ENCODE measurements around the gene TAL2. TPM values are rescaled to one million over a fixed set of nuclear protein-coding genes. Genes with fewer than 3 reads are reported as not detected.

The TAL2 gene
- 21.1 TPM for polyA plus RNA-seq (ENCODE audit: insufficient read length)

DNA sequence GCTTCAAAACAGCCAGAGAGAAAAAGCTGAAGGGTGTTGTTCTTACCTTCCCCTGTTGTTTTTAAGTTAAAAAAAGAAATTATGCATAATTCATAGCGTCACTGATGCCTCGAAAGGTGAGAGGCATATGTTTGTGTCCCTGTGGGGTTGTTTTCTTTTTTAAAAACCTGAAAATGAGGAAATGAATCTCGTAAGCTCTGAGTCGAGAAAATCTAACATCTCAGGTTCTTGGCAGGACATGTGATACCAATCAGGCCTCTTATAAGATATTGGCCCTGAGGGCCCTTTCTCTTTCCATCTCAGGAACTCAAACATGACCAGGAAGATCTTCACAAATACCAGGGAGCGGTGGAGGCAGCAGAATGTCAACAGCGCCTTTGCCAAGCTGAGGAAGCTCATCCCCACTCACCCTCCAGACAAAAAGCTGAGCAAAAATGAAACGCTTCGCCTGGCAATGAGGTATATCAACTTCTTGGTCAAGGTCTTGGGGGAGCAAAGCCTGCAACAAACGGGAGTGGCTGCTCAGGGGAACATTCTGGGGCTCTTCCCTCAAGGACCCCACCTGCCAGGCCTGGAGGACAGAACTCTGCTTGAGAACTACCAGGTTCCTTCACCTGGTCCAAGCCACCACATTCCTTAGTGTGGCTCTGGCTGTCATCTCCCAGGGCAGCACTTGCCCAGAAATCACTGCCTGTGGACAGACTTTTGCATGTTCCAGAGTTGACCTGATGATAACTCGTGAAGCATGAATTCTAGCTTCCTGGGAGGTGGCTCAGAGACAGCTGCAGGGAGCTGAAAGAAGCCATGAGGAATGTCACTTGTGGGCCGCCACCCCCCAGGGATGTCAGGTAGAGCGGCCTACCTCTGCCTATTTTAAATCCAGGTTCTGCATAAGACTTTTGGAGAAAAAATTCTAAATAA is at the start of gene TAL2:
TSS of gene TAL2 (plus strand) at position 274 of the 921 bp plus-strand sequence. CDS start at position 314, 40 bp downstream.
- DNase-seq (ENCODE audit: low read depth) = no peak

DNA sequence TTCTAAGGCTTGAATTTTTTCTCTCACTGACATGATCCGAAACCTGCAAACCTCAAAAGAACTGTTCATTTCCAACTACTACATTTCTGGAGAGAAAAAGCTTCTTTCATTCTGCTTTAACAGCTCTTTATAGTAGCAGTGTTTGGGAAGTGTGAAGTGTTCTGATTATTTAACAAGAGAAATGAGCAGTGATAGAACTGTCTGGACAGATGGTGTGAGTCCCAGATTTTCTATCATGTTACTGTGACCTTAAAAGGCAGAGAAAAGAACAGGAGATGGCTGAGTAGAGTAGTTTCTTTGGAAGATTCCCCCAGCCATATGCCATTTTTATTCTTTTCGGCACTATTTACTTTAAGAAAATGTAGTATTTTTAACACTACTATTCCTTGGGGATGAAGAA is 41.3 kb upstream of the TAL2 start:
- no peak for DNase-seq (ENCODE audit: low read depth)

DNA sequence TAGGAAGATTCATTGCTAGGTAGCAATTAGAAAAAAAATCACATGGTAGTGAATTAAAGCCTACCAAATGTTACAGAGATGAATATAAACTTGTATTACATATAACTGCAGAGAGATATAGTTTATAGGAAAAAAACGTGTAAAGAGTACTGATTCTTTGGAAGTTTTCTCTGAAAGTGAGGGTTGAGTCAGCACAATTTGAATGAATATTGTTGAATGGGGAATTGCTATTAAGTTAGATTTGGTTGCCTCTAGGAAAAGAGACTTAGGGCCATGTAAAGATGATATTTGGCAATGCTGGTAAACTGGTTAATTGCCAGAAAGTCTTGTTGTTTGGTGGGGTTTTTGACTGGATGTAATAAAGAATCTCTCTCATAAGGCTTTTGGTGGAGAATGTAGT is 37.2 kb upstream of the TAL2 start:
- DNase-seq (ENCODE audit: low read depth) = no peak

DNA sequence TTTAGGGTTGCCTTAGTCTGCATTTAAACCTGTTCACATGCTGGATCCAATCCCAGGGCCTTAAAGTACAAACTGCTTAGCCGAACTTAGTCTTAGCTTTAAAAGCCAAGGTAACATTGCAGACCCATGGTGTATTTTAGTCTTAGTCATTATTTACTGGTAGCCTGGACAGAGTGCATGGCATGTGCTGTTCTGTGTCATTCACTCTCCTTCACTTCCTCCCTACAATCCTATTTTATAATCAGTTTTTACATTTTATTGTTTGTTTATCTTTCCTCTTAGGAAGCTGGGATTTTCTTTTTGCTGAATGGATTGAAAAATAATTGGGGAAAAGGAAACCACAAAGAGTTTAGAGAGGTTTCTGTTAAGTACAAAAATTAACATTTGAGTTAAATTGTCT is 29.4 kb upstream of the TAL2 start:
- no peak for DNase-seq (ENCODE audit: low read depth)

DNA sequence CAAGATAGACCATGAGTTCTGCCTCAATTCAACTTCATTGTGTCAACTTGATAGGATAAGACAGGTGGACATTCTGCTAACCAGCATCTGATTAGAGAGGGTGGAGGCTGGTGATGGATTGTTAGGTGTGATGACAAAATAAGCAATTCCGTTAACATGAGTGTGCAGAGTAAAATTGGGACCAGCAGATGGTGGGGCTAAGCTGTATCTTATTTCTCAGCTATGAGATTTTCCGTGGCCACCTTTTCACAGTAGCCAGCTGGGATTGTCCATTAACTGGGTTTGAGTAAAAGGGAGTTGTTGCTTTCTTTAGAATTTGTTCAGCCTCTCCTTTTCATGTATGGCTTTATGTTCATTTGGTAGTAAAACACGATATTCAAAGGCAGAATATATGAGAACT is 28.8 kb upstream of the TAL2 start:
- no peak for DNase-seq (ENCODE audit: low read depth)

DNA sequence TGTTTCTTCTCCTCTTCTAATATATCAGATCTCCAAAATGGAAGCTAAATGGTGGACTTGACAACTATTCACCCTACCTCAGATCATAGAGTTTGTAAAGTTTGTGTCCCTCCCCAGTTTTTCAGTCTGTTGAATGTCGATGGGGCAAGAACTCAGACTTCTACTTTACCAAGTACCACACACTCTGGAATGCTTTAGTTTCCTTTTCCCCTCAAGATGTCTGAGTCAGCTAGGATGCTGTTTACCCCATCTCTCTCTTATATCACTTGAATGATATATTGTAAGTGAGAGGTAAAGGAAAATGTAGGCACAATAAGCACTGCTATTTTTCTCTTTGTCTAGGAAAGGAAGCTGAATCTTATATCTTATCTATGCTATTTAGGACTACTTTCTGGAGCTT is 25.9 kb upstream of the TAL2 start:
- DNase-seq (ENCODE audit: low read depth) = no peak

DNA sequence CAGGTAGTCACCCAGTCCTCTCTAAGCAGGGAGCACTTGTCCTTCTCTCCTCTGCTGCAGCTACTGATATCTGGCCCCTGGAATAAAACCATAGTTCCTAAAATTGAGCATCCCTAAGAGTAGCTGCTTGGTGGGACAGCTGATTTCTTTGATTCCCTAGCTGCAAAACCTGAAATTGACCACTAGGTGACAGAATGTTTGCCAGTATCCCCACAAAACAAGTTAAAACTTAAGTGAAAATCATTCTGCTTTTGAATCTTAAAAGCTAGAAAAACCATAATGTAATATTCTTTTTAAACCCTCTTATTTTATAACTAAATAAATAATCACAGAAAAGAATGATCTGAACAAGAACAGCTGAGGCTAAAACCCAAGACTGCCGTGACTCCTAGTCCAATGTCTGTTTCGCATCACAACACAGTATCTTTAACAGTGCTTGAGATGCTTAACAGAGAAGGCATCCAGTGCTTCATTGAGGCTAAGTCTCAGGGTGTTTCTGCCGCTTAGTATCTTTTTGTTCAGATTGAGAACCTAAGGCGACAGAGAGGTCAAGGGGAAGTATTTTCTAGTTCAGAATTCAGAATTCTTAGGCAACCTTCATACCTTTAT is 24.4 kb upstream of the TAL2 start:
- no peak for DNase-seq (ENCODE audit: low read depth)

DNA sequence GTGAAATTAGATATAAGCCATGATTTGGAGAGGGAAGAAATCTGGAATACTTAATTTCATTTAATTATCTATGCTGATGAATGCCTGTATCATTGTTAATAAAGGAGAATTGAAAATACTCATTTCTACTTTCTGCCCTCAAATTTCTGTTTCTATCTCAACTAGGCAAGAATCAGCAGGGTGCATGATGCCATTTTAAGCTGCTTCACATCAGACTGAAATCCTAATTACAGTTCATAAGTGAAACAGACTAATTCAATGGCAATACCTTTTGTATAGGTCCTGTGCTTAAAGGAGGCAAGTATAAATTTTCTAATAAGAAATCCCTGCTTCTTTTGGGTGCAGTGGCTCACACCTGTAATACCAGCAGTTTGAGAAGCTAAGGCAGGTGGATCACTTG is 22.3 kb upstream of the TAL2 start:
- DNase-seq (ENCODE audit: low read depth) = no peak

DNA sequence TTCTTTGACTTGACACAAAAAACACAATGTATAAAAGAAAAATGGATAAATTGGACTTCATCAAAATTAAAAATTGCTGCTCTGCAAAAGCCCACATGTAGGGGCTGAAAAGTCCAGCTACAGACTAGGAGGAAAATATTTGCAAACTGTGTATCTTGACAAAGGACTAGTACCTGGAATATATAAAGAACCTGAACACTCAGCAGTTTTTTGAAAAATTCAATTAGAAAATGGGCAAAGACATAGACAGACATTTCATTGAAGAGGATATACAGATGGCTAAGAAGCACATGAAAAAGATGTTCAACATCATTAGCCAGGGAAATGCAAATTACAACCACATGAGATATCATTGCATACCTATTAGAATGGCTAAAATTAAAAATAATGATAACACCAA is 18.5 kb upstream of the TAL2 start:
- DNase-seq (ENCODE audit: low read depth) = no peak

DNA sequence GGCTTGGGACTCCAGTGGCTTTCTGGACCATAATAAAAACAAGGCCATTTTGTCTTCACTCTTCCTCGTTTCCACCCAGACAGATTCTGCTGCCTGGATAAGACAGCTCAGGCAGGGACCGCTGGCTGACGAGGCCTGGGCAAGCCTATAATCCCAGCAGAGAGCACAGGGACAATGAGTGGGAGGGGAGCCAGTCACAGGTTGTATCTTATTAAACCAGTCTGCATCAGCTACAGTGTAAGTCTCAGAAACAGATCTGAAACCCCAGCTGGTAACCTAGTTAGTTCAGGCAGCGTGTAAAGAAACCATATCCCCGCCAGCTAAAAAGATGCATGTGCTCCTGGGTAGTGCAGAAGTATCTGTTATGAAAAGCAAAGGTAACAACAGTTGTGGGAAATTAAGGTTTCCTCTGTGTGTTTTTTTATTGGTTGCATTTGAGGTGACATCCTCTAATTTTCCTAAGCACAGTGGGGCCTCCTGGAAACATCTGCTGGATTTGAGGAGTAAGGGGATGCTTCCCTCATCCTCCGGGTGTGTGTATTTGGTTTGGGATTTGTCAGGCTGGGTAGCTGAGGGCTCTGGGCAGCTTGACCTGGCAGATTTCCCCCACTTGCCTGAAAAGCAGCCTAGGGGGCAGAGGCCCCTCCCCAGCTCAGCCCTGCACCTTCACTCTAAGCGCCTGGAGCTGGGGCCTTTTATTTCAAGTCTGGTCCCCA is 15.2 kb upstream of the TAL2 start:
- no peak for DNase-seq (ENCODE audit: low read depth)

DNA sequence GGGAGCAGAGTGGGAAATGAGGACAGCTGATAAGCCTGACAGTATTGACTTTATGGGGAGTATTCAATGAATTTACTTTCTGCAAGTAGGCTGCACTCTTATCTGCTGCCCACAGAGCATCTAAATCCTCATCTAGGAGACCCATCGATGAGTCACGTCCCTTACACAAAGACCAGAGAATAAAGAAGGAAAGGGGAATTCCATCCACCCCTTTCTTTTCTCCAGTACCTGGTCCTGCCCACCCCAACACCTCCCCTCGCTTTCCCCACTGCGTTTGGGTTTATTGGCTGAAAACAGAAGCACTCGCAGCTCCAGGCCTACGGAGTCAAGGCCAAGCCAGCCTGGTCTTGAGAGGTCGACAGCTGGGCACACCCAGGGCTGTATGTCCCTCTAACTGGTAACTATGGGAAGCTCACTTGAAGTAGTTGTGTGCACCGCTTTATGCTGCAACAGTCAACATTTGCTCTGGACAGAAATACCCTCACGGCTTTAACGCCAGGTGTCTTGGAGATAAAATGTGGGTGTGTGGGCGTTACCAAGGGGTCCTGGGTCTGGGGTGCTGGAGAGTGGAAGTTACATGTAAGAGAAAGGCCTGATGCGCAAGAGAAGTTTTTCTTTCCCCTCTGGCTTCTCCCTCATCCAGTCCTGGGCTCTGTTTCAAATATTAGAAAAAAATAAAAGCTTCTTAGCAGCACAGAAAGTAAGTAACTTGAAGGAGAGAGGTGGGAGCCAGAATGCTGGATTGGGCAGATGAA is 14.5 kb upstream of the TAL2 start:
- no peak for DNase-seq (ENCODE audit: low read depth)

DNA sequence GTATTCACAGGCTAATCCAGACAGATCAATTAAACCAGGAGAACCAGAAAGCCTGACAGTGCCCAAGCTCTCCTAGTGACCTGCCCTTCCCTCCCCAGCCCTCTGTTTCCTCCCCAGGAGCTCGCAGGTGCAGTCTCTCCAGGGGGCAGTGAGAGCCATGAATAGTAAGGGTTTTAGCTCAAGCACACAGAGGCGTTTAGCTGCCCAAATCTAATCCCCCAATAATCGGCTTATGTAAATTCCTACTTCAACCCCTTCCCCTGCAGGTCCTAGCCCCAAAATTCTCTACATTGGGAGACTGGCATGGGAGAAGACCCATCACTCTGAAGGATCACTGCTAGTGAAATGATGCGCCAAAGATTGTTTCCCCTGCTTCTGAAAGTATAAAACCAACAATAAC is 10.5 kb upstream of the TAL2 start:
- DNase-seq (ENCODE audit: low read depth) = no peak

DNA sequence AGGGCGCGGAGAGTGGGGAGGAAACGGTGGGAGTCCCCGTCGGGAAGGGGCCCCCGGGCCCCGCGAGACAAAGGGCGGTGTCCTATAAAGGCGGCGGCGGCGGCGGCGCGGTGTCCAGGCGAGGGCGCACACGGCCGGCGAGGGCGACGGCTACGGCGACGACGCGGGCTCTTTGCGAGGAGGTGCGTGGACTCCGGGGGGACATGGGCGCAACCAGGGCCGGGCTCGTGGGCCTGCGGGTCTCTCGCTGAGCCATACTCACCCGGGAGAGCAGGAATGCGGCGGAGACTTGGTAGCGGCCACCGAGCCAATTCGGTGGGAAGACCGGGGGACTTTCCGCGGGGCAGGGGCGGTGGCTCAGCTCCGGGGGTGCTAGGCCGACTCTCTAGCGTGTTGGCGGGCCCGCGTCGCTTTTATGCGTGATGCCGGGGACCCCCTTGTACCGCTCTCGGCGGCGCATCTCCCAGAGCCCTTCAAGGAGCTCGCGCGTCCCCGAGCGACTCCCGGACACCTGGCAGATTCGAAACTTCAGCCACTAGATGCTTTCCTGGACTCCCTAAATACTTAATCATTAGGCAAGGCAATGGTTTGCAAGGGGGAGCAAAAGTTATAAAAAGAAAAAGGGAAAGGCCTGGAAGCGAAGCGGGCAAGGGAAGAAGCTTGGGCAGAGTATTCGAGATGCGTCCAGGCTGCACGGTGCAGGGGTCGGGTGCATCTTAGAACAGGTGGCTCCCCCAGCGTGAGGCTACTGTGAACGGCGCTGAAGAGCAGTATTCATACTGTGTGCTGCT is 5.9 kb upstream of the TAL2 start:
- DNase-seq (ENCODE audit: low read depth) = no peak

DNA sequence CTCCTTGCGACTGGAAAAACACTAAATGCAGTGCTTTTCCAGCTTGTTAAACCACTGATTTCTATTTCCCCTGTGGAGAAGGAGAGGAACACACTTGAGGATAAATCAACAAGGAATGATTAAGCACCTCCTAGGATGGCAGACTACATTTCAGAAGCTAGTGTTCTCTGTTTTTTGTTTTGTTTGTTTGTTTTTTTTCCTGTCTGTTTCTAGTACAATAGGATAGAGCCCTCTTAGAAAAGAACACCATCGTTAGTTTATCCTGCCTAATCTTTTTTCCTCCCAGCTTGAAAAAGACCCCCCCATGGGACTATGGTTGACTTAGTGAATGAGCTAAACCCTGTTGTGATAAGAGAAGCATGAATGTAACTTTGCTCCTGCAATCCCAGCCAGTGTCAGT is 3.9 kb upstream of the TAL2 start:
- no peak for DNase-seq (ENCODE audit: low read depth)

DNA sequence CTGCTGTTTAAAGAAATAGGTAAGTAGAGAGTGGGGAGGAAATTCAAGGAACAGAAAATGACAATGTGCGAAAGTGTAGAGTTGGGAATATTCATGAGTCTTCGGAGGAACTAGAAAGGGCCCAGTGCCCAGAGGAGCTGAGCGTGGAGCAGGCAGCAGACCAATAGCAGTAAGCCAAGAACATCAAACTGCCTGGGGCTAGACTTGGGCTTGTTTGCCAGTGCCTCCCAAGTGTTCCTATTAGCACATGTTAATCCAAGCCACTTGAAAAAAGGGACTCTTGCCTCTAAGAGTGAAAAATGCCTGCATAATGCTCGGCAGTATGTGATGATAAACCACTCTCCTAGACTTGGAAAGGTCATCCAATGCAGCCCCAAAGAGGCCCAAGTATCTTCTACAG is 1.2 kb upstream of the TAL2 start:
- no peak for DNase-seq (ENCODE audit: low read depth)

DNA sequence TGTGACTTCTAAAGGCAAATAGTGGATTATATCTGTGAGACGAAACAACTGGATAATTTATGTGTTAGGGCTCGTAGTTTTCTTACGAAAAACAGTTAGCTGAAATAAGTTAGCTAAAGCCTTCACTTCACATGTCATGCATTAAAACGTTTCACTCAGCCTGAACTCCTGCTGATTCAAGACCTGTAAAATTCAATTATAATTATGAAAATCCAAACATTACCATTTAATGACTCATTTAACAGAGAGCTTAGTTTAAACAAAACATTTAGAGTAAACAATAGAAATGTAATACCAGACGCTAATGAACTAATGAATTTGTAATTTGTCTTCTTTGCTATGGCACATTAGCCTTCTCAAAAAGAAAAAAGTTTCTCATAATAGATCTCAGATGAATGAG is 1.7 kb downstream of the TAL2 start:
- no peak for DNase-seq (ENCODE audit: low read depth)

DNA sequence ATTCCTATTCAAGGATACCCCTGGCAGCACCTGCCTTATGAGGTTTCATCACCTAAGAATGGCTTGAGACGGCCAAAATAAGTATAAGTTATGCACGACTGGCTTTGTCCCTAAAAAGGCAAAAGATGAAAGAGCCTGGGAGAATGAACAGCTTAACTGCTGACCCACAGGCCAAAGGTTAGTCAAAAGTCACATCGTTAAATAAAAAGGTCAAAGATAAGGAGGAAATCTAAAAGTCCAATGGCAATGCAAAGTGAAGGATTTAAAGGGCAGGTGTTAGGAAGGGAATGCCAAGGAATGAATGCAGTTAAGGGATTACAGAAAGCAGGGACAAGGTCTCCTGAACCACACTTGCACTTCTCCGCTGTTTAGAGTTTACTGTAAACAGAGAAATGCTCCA is 5.6 kb downstream of the TAL2 start:
- no peak for DNase-seq (ENCODE audit: low read depth)

DNA sequence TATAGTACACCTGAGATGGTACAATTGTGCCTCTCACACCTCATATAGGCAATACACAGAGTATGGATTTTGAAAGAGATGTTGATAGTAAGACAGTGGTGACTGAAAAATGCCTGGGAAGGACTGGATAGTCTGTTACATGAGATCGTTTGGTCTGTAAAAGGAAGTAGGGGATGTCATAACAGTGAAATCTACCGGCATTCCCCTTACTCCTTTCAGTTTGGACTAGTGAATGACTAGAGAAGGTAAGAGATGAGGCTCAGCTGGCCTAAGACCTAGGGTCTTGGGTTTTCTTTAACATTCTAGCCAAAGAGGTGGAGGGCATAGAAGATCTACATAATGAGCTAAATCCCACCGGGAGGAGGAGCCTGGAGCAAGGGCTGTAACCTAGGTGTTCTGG is 8.1 kb downstream of the TAL2 start:
- no peak for DNase-seq (ENCODE audit: low read depth)

DNA sequence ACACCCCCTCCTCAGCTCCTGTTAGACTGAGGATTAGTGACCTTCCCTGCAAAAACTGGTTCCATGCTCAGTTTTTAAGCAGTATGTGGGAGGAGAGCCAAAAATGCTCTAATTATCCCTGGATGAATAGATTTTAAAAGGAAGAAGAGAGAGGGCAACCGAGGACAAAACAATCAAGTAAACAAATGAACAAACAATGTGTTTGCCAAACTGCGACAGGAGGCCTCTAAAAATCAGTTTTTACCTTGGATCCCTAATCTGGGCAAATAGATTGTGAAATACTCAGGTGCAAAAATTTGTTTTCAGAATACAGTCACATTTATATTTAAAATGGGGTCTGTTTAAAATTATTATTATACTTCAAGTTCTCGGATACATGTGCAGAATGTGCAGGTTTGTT is 8.5 kb downstream of the TAL2 start:
- DNase-seq (ENCODE audit: low read depth) = no peak

DNA sequence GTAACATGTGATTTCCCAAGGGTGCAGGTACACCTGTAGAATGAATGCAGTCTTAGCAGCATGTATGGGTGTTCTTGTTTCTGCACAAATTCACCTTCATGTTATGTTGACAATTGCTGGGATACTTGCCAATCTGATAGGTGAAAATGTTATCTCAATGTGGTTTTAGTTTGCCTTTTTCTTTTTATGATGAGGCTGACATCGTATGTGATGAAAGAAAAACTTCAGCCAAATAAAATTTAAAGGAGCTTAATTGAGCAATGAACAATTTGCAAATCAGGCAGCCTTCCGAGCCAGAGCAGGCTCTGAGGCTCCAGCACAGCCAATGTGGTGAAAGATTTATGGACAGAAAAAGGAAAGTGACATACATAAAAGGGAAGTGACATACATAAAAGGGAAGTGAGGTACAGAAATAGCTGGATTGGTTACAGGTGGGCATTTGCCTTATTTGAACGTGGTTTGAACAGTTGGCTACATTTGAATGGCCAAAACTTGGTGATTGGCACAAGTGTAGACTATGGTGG is 10.5 kb downstream of the TAL2 start:
- DNase-seq (ENCODE audit: low read depth) = no peak

DNA sequence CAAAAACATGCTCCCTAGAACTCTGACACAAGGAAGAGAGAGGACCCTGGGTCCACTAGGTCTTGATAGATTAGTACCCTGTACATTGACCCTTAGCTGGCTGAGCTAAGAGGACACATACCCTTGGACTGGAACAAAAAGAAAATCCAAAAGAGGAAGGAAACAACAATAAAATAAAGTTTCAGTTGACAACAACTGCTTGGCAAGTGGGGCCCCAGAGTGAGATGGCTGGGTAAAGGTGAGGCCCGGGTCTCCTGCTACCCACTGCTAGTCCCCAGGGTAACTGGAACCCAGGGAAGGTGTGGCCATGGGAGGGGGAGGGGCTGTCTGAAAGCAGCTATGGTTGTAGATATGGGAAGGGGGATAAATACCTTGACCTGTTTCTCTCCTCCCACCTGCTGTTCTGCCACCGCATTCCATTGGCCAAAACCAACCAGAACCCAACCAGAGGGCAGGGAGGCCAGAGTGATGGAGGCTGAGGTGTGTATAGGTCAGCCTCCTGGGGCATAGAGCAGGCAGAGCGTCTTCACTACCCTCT is 11.7 kb downstream of the TAL2 start:
- no peak for DNase-seq (ENCODE audit: low read depth)
